OCI-LY7 (cell line): Measurements from ENCODE around the gene CTNND2. TPM values are rescaled to one million over a fixed set of nuclear protein-coding genes. Genes with fewer than 3 reads are reported as not detected.

Source experiments
- BruUV-seq: library from RNA; stranded (reverse); fragments of 400-500 nt; replicated peaks from 2 replicates; lab custom pipeline; 2021; lab: Mats Ljungman, UMichigan
- CTCF ChIA-PET: fragments of 300-600 bp; sonication (Branson Sonifier 250); formaldehyde crosslinking; loops from one replicate; lab custom pipeline; 2022; ENCODE audit warnings: antibody characterized with exemption; ENCODE audit not compliant: unreplicated experiment; lab: Charles Lee
- POLR2A ChIA-PET: fragments of 300-600 bp; sonication (Branson Sonifier 250); formaldehyde crosslinking; loops from one replicate; lab custom pipeline; 2022; ENCODE audit warnings: antibody characterized with exemption; lab: Charles Lee
- DNase-seq: peaks from one replicate; pipeline ENCODE4 v3.0.0-alpha.2; 2015; ENCODE audit warnings: low spot score
- H2AFZ ChIP-seq: fragments of 200-600 bp; sonication (generic), shearing (Covaris generic); 2 replicates; pipeline ENCODE4 v1.6.1; 2014; ENCODE audit warnings: mild to moderate bottlenecking, antibody characterized with exemption, low read length, moderate library complexity
- H3K27ac ChIP-seq: fragments of 200-600 bp; sonication (generic); 2 replicates; pipeline ENCODE4 v1.5.1; 2014; ENCODE audit warnings: mixed run types, low read depth, mild to moderate bottlenecking, moderate library complexity, low read length, inconsistent platforms; ENCODE audit not compliant: poor library complexity, severe bottlenecking
- H3K36me3 ChIP-seq: fragments of 200-600 bp; sonication (generic); 2 replicates; pipeline ENCODE4 v1.6.1; 2014; ENCODE audit warnings: mild to moderate bottlenecking, antibody characterized with exemption, low read length, moderate library complexity, mixed read lengths; ENCODE audit not compliant: insufficient read depth
- H3K4me1 ChIP-seq: fragments of 200-600 bp; sonication (generic); 2 replicates; pipeline ENCODE4 v1.5.1; 2014; ENCODE audit warnings: mild to moderate bottlenecking, low read length; ENCODE audit not compliant: insufficient read depth, poor library complexity, severe bottlenecking
- H3K4me2 ChIP-seq: fragments of 200-600 bp; sonication (generic); 2 replicates; pipeline ENCODE4 v1.6.1; 2014; ENCODE audit warnings: mild to moderate bottlenecking, low read length
- H3K4me3 ChIP-seq: fragments of 200-600 bp; sonication (generic); 2 replicates; pipeline ENCODE4 v1.5.1; 2014; ENCODE audit warnings: mild to moderate bottlenecking, low read depth, low read length; ENCODE audit not compliant: poor library complexity, severe bottlenecking
- H3K79me2 ChIP-seq: fragments of 200-600 bp; sonication (generic); 2 replicates; pipeline ENCODE4 v1.6.1; 2016; ENCODE audit warnings: low read depth, mild to moderate bottlenecking, low read length, moderate library complexity, mixed read lengths; ENCODE audit not compliant: insufficient read depth
- H3K9me2 ChIP-seq: fragments of 200-600 bp; sonication (generic); 2 replicates; pipeline ENCODE4 v1.6.1; 2016; ENCODE audit warnings: mild to moderate bottlenecking, low read length, mixed read lengths; ENCODE audit not compliant: insufficient read depth
- H3K9me3 ChIP-seq: fragments of 200-600 bp; sonication (generic); 2 replicates; pipeline ENCODE4 v1.6.1; 2014; ENCODE audit warnings: mild to moderate bottlenecking, mixed run types, low read length, mixed read lengths
- H4K20me1 ChIP-seq: fragments of 200-600 bp; sonication (generic); 2 replicates; pipeline ENCODE4 v1.6.1; 2014; ENCODE audit warnings: mild to moderate bottlenecking, antibody characterized with exemption, low read length, moderate library complexity, mixed read lengths; ENCODE audit not compliant: insufficient read depth
- EZH2phosphoT487 ChIP-seq: fragments of 200-600 bp; sonication (generic); IDR thresholded peaks from 2 replicates; pipeline ENCODE4 v1.6.1; 2018; ENCODE audit warnings: low read depth, borderline replicate concordance, mild to moderate bottlenecking, mixed run types, antibody characterized with exemption, low read length, moderate library complexity, mixed read lengths
- intact Hi-C: fragments of 100-400 bp; cut with micrococcal nuclease; formaldehyde crosslinking; loops from one replicate; pipeline ENCODE4 v1.10.0; 2022; ENCODE audit not compliant: unreplicated experiment
- total RNA-seq, 2 experiments: library from RNA; depleted of rRNA in 1 of 2; stranded (reverse); fragments of >200 nt in 1 of 2; shearing (Covaris generic) in 1 of 2; gene quantifications; 2 replicates each; pipeline ENCODE4 v1.2.3, GENCODE V29; 2014 to 2022
- TF ChIP-seq, protein P1 (sequence below): fragments of 200-600 bp; sonication (generic); conservative IDR thresholded peaks from 2 replicates; pipeline ENCODE4 v1.5.1; 2014; ENCODE audit warnings: mild to moderate bottlenecking, antibody characterized with exemption, low read length, moderate library complexity, mixed read lengths

The CTNND2 gene
- total RNA-seq, 2 experiments from 2014 or later: not detected

DNA sequence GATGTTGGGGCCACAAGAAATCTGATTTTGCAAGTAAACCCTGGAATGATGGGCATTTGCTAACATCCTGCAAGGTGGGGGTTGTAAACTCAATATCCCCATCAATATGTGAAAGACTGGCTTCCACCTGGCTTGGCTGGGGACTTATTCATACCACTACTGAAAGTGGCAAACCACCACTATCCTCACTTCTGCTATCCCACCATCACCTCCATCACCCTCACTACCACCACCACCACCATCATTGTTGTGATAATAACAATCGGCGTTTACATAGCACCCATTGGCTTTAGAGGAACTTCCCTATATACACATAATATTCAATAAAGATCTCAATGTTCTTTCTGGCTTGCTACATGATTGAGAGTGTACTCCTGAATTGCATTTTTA is 918.5 kb downstream of the CTNND2 start:
- BruUV-seq: no TSS peak
- Histone ChIP-seq H3K9me2 (no peaks in the 10 kb centered on the region), H3K27ac (no peak overlapping the region), H3K4me2 (no peak overlapping the region), H2AFZ (no peak overlapping the region), H4K20me1 (no peaks in the 10 kb centered on the region), H3K79me2 (no peaks in the 10 kb centered on the region), H3K36me3 (no peaks in the 10 kb centered on the region), H3K4me3 (no peak overlapping the region), H3K4me1 (no peaks in the 10 kb centered on the region), H3K9me3 (no peaks in the 10 kb centered on the region)
- ChIA-PET CTCF (no interaction called here), POLR2A (no interaction called here)
- no peak for DNase-seq
- TF ChIP-seq, protein P1, sequence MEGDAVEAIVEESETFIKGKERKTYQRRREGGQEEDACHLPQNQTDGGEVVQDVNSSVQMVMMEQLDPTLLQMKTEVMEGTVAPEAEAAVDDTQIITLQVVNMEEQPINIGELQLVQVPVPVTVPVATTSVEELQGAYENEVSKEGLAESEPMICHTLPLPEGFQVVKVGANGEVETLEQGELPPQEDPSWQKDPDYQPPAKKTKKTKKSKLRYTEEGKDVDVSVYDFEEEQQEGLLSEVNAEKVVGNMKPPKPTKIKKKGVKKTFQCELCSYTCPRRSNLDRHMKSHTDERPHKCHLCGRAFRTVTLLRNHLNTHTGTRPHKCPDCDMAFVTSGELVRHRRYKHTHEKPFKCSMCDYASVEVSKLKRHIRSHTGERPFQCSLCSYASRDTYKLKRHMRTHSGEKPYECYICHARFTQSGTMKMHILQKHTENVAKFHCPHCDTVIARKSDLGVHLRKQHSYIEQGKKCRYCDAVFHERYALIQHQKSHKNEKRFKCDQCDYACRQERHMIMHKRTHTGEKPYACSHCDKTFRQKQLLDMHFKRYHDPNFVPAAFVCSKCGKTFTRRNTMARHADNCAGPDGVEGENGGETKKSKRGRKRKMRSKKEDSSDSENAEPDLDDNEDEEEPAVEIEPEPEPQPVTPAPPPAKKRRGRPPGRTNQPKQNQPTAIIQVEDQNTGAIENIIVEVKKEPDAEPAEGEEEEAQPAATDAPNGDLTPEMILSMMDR: no peak
- no peak for TF ChIP-seq EZH2phosphoT487
- intact Hi-C loops: no loop called here

DNA sequence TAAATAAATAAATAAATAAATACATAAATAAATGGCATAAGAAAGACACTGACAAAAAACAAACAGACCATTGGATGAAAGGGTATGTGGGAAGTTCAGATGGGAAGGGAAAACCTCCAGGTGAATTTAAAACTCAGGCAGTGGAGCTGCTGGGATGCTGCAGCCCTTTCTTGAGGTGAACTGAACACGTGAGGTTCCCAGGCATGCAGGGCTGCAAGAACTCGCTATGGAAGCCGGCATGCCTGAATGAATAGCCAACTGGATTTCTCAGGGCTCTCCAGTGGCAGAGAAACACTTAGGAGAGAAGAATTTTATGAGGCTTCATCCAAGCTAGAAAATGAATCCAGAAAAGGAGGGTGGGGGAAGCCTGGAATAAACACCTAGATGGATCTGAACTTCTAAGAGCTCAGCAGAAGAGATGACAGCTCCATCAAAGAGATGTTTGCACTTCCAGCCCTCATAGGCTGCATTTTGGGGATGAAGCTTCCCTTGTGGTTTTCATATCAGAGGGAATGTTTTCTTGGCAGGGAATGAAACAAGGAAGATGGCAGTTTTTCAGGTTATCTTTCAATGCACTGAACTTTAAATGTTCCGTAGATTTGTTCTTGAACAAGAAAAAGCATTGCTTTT is 919.0 kb downstream of the CTNND2 start:
- ChIA-PET CTCF (no interaction called here), POLR2A (no interaction called here)
- H3K4me1 ChIP-seq: no peaks in the 10 kb centered on the region
- no peak for TF ChIP-seq EZH2phosphoT487
- TF ChIP-seq, protein P1: no peak
- DNase-seq: no peak
- no peaks in the 10 kb centered on the region for H3K9me3 ChIP-seq
- H3K27ac ChIP-seq: no peak overlapping the region
- no peaks in the 10 kb centered on the region for H3K9me2 ChIP-seq
- intact Hi-C loops: no loop called here
- H3K4me2 ChIP-seq: no peak overlapping the region
- no peak overlapping the region for H3K4me3 ChIP-seq
- H3K36me3 ChIP-seq: no peaks in the 10 kb centered on the region
- H2AFZ ChIP-seq: no peak overlapping the region
- BruUV-seq: no TSS peak
- no peaks in the 10 kb centered on the region for H3K79me2 ChIP-seq
- no peaks in the 10 kb centered on the region for H4K20me1 ChIP-seq

DNA sequence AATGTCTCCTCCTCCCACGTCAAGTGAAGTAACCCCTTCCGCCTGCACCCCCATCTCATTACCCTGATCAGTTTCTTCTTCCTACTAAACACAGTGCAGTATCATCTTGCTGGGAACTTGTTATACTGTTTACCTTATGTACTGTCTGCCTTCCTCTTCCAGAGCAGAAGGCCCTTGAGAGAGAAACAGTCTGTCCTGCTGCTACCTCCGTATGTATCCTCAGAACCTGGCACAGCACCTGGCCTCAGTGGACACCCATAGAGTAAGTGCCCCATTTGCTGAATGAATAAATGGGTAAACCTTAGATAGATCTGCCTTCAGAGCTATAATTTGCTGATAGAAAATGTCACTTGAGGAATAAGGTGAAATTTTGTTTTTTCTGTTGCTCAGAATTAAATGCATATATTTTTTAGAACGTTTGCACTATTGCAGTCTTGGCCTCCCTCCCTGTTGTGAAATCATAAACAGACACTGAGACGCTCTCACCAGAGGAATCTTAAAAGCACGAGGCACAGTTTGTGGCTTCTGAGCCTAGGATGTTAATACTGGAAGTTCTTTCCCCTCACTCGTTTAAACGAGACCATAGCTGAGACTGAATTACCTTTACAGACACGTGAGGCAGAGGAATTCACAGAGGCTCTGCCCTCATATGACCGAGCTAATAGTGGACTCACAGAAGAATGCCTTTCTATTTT is 920.1 kb downstream of the CTNND2 start:
- Histone ChIP-seq H4K20me1 (no peaks in the 10 kb centered on the region), H3K4me1 (no peaks in the 10 kb centered on the region), H3K4me2 (no peak overlapping the region), H3K4me3 (no peak overlapping the region), H3K79me2 (no peaks in the 10 kb centered on the region), H2AFZ (no peak overlapping the region), H3K36me3 (no peaks in the 10 kb centered on the region), H3K27ac (no peak overlapping the region), H3K9me3 (no peaks in the 10 kb centered on the region), H3K9me2 (no peaks in the 10 kb centered on the region)
- POLR2A ChIA-PET: no interaction called here
- intact Hi-C loops: no loop called here
- CTCF ChIA-PET: no interaction called here
- TF ChIP-seq, protein P1: no peak
- no peak for TF ChIP-seq EZH2phosphoT487
- DNase-seq: no peak
- no TSS peak for BruUV-seq
